Stomach (tissue), 9 donors: ENCODE data around the gene PRKCB. TPM values are rescaled to one million over a fixed set of nuclear protein-coding genes. Genes with fewer than 3 reads are reported as not detected.

Experiments used
- DNase-seq, 2 donors: peaks; one replicate each; pipeline versions ENCODE4 v3.0.0 to v3.0.0-alpha.2; 2013 to 2019
- H3K27ac ChIP-seq, 5 donors: fragments of 200-600 bp in 4 of 5; sonication (generic) in 4 of 5; one replicate each; pipeline ENCODE4 v1.5.1; 2013 to 2019; ENCODE audit warnings: mild to moderate bottlenecking in 1 of 5, moderate library complexity in 1 of 5
- H3K27me3 ChIP-seq, 3 donors: fragments of 200-600 bp; sonication (generic); one replicate each; pipeline ENCODE4 v1.5.1; 2017 to 2019; ENCODE audit warnings: mixed run types in 1 of 3
- H3K36me3 ChIP-seq, 4 donors: fragments of 200-600 bp; sonication (generic); 1 replicate in 3 of 4; 2 replicates in 1 of 4; pipeline ENCODE4 v1.5.1; 2016 to 2019
- H3K4me1 ChIP-seq, 4 donors: fragments of 200-600 bp; sonication (generic); one replicate each; pipeline ENCODE4 v1.5.1; 2016 to 2019
- H3K4me3 ChIP-seq, 4 donors: fragments of 200-600 bp; sonication (generic) in 3 of 4; one replicate each; pipeline ENCODE4 v1.5.1; 2016 to 2019; ENCODE audit warnings: mild to moderate bottlenecking in 1 of 4
- H3K9me3 ChIP-seq, 4 donors: fragments of 200-600 bp; sonication (generic); one replicate each; pipeline ENCODE4 v1.5.1; 2016 to 2019
- EP300 ChIP-seq: sonication (generic); formaldehyde crosslinking; IDR thresholded peaks from one replicate; pipeline ENCODE4 v1.6.1; 2017; ENCODE audit warnings: antibody characterized with exemption
- POLR2A ChIP-seq, 4 donors: fragments of 450-650 bp; IDR thresholded peaks; one replicate each; pipeline ENCODE4 v1.6.1; 2016; ENCODE audit warnings: antibody characterized with exemption in 4 of 4, control low read depth in 2 of 4, mild to moderate bottlenecking in 1 of 4, moderate library complexity in 1 of 4
- POLR2AphosphoS5 ChIP-seq, 3 donors: sonication (generic); formaldehyde crosslinking; IDR thresholded peaks; one replicate each; pipeline ENCODE4 v1.6.1; 2016; ENCODE audit warnings: antibody characterized with exemption in 3 of 3
- WGBS, 5 donors: extraction: QIAGEN DNeasy Blood & Tissue Kit in 3 of 5; methylation state at CpG; one replicate each; pipeline versions ENCODE4 v1.1.5 to v1.1.7; 2013 to 2018; 5-methylcytosine and 5-hydroxymethylcytosine counted together
- intact Hi-C: fragments of 100-400 bp; cut with DNase I; formaldehyde crosslinking; loops from one replicate; pipeline ENCODE4 v1.15.1; 2023; ENCODE audit warnings: low total_unique reads
- polyA plus RNA-seq, 3 donors: library from polyadenylated mRNA; stranded (reverse); fragments of 200-250 nt; gene quantifications; one replicate each; pipeline ENCODE4 v1.2.3, GENCODE V29; 2013
- total RNA-seq, 5 donors: library from RNA; depleted of rRNA; stranded (reverse); fragments of >200 nt; gene quantifications; one replicate each; pipeline versions ENCODE4 v1.1.0 to v1.2.3, GENCODE V29; 2014 to 2016
- TF ChIP-seq, protein P1 (sequence below), 7 experiments: fragments of 450-650 bp in 4 of 7; fragments of 200-600 bp in 3 of 7; sonication (generic) in 3 of 7; IDR thresholded peaks; one replicate each; pipeline ENCODE4 v1.5.1; 2016 to 2019; ENCODE audit warnings: antibody characterized with exemption in 7 of 7, control low read depth in 2 of 7, mild to moderate bottlenecking in 1 of 7
- donor health status: healthy with polysubstance abuse.
- donor health status: Bipolar disorder and iron deficiency.
- donor health status: healthy.

PRKCB gene
- total and polyA plus RNA-seq, 8 donors: 1.1 to 49.6 (median 14.7) TPM

DNA sequence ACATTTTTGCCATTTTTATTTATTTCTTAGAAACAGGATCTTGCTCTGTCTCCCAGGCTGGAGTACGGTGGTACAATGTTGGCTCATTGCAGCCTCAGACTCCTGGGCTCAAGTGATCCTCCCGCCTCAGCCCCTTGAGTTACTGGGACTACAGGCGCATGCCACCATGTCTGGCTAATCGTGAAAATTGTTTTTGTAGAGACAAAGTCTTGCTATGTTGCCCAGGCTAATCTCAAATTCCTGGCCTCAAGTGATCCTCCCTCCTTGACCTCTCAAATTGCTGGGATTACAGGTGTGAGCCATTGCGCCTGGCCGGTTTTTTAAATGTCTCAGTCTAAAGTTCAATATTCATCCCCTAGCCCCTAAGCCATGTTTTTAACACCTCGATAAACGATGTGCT is 237.5 kb downstream of the PRKCB start:
- Histone ChIP-seq H3K4me1 (peaks cover 0 to 6% (median 0%) of the 10 kb centered on the region in 4 donors), H3K27ac (no peak overlapping the region), H3K36me3 (no peaks in the 10 kb centered on the region), H3K9me3 (no peaks in the 10 kb centered on the region), H3K4me3 (no peak overlapping the region), H3K27me3 (no peaks in the 10 kb centered on the region)
- WGBS, 5 donors: 80 to 92% (median 90%) methylated on average over 8 of the region's 8 CpGs
- TF ChIP-seq POLR2AphosphoS5 (IDR thresholded peaks at IDR 0.05) (no peak), EP300 (no peak), POLR2A (IDR thresholded peaks at IDR 0.05) (no peak)
- TF ChIP-seq, protein P1, sequence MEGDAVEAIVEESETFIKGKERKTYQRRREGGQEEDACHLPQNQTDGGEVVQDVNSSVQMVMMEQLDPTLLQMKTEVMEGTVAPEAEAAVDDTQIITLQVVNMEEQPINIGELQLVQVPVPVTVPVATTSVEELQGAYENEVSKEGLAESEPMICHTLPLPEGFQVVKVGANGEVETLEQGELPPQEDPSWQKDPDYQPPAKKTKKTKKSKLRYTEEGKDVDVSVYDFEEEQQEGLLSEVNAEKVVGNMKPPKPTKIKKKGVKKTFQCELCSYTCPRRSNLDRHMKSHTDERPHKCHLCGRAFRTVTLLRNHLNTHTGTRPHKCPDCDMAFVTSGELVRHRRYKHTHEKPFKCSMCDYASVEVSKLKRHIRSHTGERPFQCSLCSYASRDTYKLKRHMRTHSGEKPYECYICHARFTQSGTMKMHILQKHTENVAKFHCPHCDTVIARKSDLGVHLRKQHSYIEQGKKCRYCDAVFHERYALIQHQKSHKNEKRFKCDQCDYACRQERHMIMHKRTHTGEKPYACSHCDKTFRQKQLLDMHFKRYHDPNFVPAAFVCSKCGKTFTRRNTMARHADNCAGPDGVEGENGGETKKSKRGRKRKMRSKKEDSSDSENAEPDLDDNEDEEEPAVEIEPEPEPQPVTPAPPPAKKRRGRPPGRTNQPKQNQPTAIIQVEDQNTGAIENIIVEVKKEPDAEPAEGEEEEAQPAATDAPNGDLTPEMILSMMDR (IDR thresholded peaks at IDR 0.05): no peak
- intact Hi-C loops: no loop called here
- no peak for DNase-seq

- no peak for TF ChIP-seq EP300
- TF ChIP-seq, protein P1 (IDR thresholded peaks at IDR 0.05): no peak
- TF ChIP-seq POLR2A (IDR thresholded peaks at IDR 0.05): no peak
- TF ChIP-seq POLR2AphosphoS5 (IDR thresholded peaks at IDR 0.05): no peak
These were observed 238.8 kb downstream of the PRKCB start for GRCh38 chr16:24074574-24074973.

GRCh38 chr16:24075302-24075701 is 239.5 kb downstream of the PRKCB start:
- no peak overlapping the region for H3K27ac ChIP-seq
- no peak for TF ChIP-seq POLR2A (IDR thresholded peaks at IDR 0.05)
- WGBS, 5 donors: 52 to 81% (median 73%) methylated on average over 1 of the region's 1 CpG

More at GRCh38 chr16:24074574-24074973, 238.8 kb downstream of the PRKCB start:
- DNase-seq: no peak
- 65 to 74% (median 68%) methylated on average over 5 of the region's 5 CpGs for whole genome bisulfite sequencing, 5 donors
- no peak overlapping the region for H3K4me3 ChIP-seq
- intact Hi-C loops: no loop called here
- H3K36me3 ChIP-seq: no peaks in the 10 kb centered on the region
- H3K27ac ChIP-seq: no peak overlapping the region
- peaks cover 0 to 6% (median 0%) of the 10 kb centered on the region in 4 donors for H3K4me1 ChIP-seq
- no peaks in the 10 kb centered on the region for H3K27me3 ChIP-seq
- H3K9me3 ChIP-seq: no peaks in the 10 kb centered on the region

DNA sequence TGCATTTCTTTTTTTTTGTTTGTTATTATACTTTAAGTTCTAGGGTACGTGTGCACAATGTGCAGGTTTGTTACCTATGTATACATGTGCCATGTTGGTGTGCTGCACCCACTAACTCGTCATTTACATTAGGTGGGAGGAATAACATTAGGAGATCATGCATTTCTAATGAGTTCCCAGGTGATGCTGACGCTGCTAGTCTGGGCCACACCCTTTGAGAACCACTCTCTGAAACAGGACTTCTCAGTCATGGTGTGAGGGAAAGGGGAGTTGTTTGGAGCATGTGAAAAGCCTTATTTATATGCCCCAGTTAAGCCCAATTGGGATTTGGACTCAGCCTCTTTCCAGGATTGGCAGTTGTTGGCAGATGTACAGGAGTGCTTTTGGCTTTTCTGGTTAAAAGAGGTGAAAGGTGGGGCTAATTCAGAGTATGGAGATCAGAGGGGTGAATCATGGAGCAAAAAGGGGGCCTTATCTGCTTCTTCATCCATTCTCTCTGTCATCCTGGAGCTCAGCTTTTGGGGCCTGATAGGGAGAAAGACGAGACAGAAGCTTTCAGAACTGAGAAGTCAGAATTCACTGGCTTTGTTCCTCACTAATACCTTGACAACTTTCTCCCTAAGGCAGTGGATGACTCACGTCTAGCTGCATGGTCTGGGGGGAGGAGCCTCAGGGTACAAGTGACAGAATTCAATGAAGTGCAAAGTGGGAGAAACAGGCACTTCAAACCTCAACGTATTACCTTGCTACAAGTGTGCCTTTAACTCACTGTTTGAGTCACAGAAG is 240.3 kb downstream of the PRKCB start:
- no peak for TF ChIP-seq POLR2A (IDR thresholded peaks at IDR 0.05)
- TF ChIP-seq EP300: no peak
- TF ChIP-seq POLR2AphosphoS5 (IDR thresholded peaks at IDR 0.05): no peak
- TF ChIP-seq, protein P1 (IDR thresholded peaks at IDR 0.05): no peak
- 29 to 37% (median 30%) methylated on average over 6 of the region's 6 CpGs for WGBS, 5 donors
- H3K27ac ChIP-seq: no peak overlapping the region
- no peaks in the 10 kb centered on the region for H3K36me3 ChIP-seq
- H3K4me3 ChIP-seq: no peak overlapping the region
- DNase-seq: no peak
- H3K27me3 ChIP-seq: no peaks in the 10 kb centered on the region
- no peaks in the 10 kb centered on the region for H3K9me3 ChIP-seq
- intact Hi-C loops: no loop called here
- H3K4me1 ChIP-seq: peaks cover 0 to 6% (median 0%) of the 10 kb centered on the region in 4 donors

More at GRCh38 chr16:24075302-24075701, 239.5 kb downstream of the PRKCB start:
- intact Hi-C loops: no loop called here
- Histone ChIP-seq H3K36me3 (no peaks in the 10 kb centered on the region), H3K9me3 (no peaks in the 10 kb centered on the region), H3K4me3 (no peak overlapping the region), H3K27me3 (no peaks in the 10 kb centered on the region), H3K4me1 (peaks cover 0 to 6% (median 0%) of the 10 kb centered on the region in 4 donors)
- no peak for DNase-seq

DNA sequence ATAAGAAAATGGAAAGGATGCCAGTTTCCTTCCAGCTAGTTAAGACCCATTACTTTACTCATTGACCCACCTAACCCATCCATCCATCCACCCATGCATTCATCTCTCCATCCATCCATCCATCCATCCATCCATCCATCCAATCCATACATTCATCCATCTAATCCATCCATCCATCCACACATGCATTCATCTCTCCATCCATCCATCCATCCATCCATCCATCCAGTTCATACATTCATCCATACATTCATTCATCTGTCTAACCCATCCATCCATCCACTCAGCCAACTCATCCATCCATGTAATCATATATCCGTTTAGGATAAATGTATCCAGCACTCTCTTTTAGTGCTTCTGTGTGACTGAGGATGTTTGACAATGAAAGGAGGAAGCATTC is 241.5 kb downstream of the PRKCB start:
- Histone ChIP-seq H3K4me1 (no peaks in the 10 kb centered on the region), H3K27me3 (no peaks in the 10 kb centered on the region), H3K4me3 (no peak overlapping the region), H3K9me3 (no peaks in the 10 kb centered on the region), H3K27ac (no peak overlapping the region), H3K36me3 (no peaks in the 10 kb centered on the region)
- intact Hi-C loops: no loop called here
- 64 to 89% (median 82%) methylated on average over 1 of the region's 1 CpG for WGBS, 5 donors
- TF ChIP-seq, protein P1 (IDR thresholded peaks at IDR 0.05): no peak
- no peak for TF ChIP-seq POLR2AphosphoS5 (IDR thresholded peaks at IDR 0.05)
- TF ChIP-seq EP300: no peak
- TF ChIP-seq POLR2A (IDR thresholded peaks at IDR 0.05): no peak
- no peak for DNase-seq
